Measurements from ENCODE around the gene VPS51.

DNA sequence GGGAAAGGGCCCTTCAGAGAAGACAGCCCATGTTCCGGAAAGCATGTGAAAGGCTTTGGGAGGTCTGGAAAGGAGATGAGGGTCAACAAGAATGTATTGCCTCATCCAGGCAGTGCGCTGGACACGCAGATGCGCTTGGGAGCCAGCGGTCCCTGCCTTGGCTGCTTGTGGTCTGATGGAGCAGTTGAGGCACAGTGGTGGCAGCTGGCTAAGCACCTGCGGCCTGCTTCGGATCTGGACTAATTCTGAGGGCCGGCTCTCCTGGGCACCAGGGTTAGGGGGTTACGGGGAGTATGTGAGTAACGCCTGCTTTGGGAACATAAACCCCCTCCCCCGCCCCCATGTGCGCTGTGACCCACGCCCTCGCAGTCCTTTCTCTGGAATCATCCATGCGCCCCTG lies 11.1 kb downstream of the VPS51 start:
- TF ChIP-seq, protein P1, sequence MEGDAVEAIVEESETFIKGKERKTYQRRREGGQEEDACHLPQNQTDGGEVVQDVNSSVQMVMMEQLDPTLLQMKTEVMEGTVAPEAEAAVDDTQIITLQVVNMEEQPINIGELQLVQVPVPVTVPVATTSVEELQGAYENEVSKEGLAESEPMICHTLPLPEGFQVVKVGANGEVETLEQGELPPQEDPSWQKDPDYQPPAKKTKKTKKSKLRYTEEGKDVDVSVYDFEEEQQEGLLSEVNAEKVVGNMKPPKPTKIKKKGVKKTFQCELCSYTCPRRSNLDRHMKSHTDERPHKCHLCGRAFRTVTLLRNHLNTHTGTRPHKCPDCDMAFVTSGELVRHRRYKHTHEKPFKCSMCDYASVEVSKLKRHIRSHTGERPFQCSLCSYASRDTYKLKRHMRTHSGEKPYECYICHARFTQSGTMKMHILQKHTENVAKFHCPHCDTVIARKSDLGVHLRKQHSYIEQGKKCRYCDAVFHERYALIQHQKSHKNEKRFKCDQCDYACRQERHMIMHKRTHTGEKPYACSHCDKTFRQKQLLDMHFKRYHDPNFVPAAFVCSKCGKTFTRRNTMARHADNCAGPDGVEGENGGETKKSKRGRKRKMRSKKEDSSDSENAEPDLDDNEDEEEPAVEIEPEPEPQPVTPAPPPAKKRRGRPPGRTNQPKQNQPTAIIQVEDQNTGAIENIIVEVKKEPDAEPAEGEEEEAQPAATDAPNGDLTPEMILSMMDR (IDR thresholded peaks at IDR 0.05) = no peak
- TF ChIP-seq POLR2A (IDR thresholded peaks at IDR 0.05) = no peak
